Endothelial cell of umbilical vein (primary cell): Measurements from ENCODE around the gene SAPCD2. TPM values are rescaled to one million over a fixed set of nuclear protein-coding genes. Genes with fewer than 3 reads are reported as not detected.

Experiments
- BruUV-seq: library from RNA; stranded (reverse); fragments of 400-500 nt; replicated peaks from 2 replicates; lab custom pipeline; 2021; lab: Mats Ljungman, UMichigan
- CTCF ChIA-PET: fragments of 300-600, 350-600 bp; sonication (Branson Sonifier 250); formaldehyde crosslinking; loops from one replicate; lab custom pipeline; 2021; ENCODE audit warnings: antibody characterized with exemption, inconsistent platforms; lab: Charles Lee
- POLR2A ChIA-PET: fragments of 300-600, 350-600 bp; sonication (Branson Sonifier 250); formaldehyde crosslinking; loops from one replicate; lab custom pipeline; 2021; ENCODE audit warnings: antibody characterized with exemption, inconsistent platforms; lab: Charles Lee
- DNase-seq: peaks from one replicate; pipeline ENCODE4 v3.0.0-alpha.2; 2011; ENCODE audit warnings: low read depth, low spot score
- FAIRE-seq: peaks from 2 replicates; lab custom pipeline; 2011; peaks lifted over from hg19 to GRCh38; lab: Jason Lieb, UNC
- H2AFZ ChIP-seq: 2 replicates; pipeline ENCODE4 v1.6.0; 2012; ENCODE audit warnings: low read depth, low read length, control low read depth, inconsistent platforms
- H3K27ac ChIP-seq: 2 replicates; pipeline ENCODE4 v1.5.1; 2011; ENCODE audit warnings: low read depth, mild to moderate bottlenecking, control low read depth, low read length, moderate library complexity; ENCODE audit not compliant: insufficient read depth
- H3K27me3 ChIP-seq, 2 experiments: 2 replicates each; pipeline versions ENCODE4 v1.6.0 to v1.6.1; 2011; ENCODE audit warnings: low read length in 2 of 2, mixed read lengths in 1 of 2; ENCODE audit not compliant: control insufficient read depth in 2 of 2, insufficient read depth in 2 of 2
- H3K36me3 ChIP-seq, 2 experiments: 2 replicates in 1 of 2; 3 replicates in 1 of 2; pipeline ENCODE4 v1.5.1; 2011; ENCODE audit warnings: low read length in 2 of 2, mild to moderate bottlenecking in 1 of 2, moderate library complexity in 1 of 2; ENCODE audit not compliant: control insufficient read depth in 2 of 2, insufficient read depth in 2 of 2; ENCODE audit errors: extremely low read depth in 1 of 2
- H3K4me1 ChIP-seq: 3 replicates; pipeline ENCODE4 v1.5.1; 2011; ENCODE audit warnings: mild to moderate bottlenecking, low read length; ENCODE audit not compliant: control insufficient read depth, insufficient read depth; ENCODE audit errors: extremely low read depth
- H3K4me2 ChIP-seq: 2 replicates; pipeline ENCODE4 v1.6.1; 2011; ENCODE audit warnings: low read length, control low read depth, mixed read lengths; ENCODE audit not compliant: insufficient read depth
- H3K4me3 ChIP-seq, 3 experiments: fragments of 200-600 bp in 1 of 3; sonication (generic), shearing (Covaris generic) in 1 of 3; replicated peaks in 1 of 3; 2 replicates each; pipeline ENCODE4 v1.5.1; 2011 to 2016; ENCODE audit warnings: control low read depth in 3 of 3, low read length in 3 of 3, mild to moderate bottlenecking in 2 of 3, inconsistent platforms in 1 of 3, low read depth in 1 of 3, moderate library complexity in 1 of 3; ENCODE audit not compliant: insufficient read depth in 1 of 3
- H3K79me2 ChIP-seq: 2 replicates; pipeline ENCODE4 v1.6.0; 2012; ENCODE audit warnings: low read length, inconsistent platforms; ENCODE audit not compliant: control insufficient read depth, insufficient read depth
- H3K9ac ChIP-seq: replicated peaks from 2 replicates; pipeline ENCODE3; 2011; ENCODE audit warnings: low read length, control low read depth; ENCODE audit not compliant: insufficient read depth; ENCODE audit errors: extremely low read depth
- H3K9me1 ChIP-seq: replicated peaks from 3 replicates; pipeline ENCODE4 v1.6.0; 2011; ENCODE audit warnings: mild to moderate bottlenecking, low read length; ENCODE audit not compliant: control insufficient read depth, insufficient read depth; ENCODE audit errors: extremely low read depth
- H3K9me3 ChIP-seq: replicated peaks from 2 replicates; pipeline ENCODE4 v1.5.1; 2012; ENCODE audit warnings: low read length, inconsistent platforms; ENCODE audit not compliant: control insufficient read depth, insufficient read depth
- H4K20me1 ChIP-seq: replicated peaks from 2 replicates; pipeline ENCODE3; 2011; ENCODE audit warnings: mild to moderate bottlenecking, low read length; ENCODE audit not compliant: control insufficient read depth, insufficient read depth; ENCODE audit errors: extremely low read depth
- CTCF ChIP-seq, 2 donors: IDR thresholded peaks; 1 replicate in 1 of 2; 2 replicates in 1 of 2; pipeline ENCODE4 v1.5.1; 2011; ENCODE audit warnings: low read length in 2 of 2, mild to moderate bottlenecking in 2 of 2, moderate library complexity in 2 of 2, control low read depth in 1 of 2, inconsistent platforms in 1 of 2, low read depth in 1 of 2; ENCODE audit not compliant: insufficient read depth in 1 of 2; ENCODE audit errors: extremely low read depth in 1 of 2
- EZH2 ChIP-seq: IDR thresholded peaks from 2 replicates; pipeline ENCODE4 v1.6.1; 2012; ENCODE audit warnings: borderline replicate concordance, low read depth, mild to moderate bottlenecking, moderate library complexity, low read length, inconsistent platforms; ENCODE audit not compliant: severe bottlenecking
- FOS ChIP-seq: IDR thresholded peaks from 2 replicates; pipeline ENCODE4 v1.6.1; 2011; ENCODE audit warnings: mild to moderate bottlenecking, low read length, moderate library complexity, borderline replicate concordance; ENCODE audit not compliant: insufficient read depth
- GATA2 ChIP-seq: IDR thresholded peaks from 2 replicates; pipeline ENCODE4 v1.7.0; 2011; ENCODE audit warnings: low read depth, mild to moderate bottlenecking, moderate library complexity, mixed read lengths, low read length; ENCODE audit not compliant: insufficient read length, insufficient read depth
- JUN ChIP-seq: IDR thresholded peaks from 2 replicates; pipeline ENCODE4 v1.6.1; 2011; ENCODE audit warnings: borderline replicate concordance, low read depth; ENCODE audit not compliant: insufficient read length, insufficient read depth
- MAX ChIP-seq: IDR thresholded peaks from 2 replicates; pipeline ENCODE4 v1.6.1; 2011; ENCODE audit not compliant: insufficient read depth, insufficient read length
- MYC ChIP-seq: IDR thresholded peaks from one replicate; pipeline ENCODE4 v1.6.1; 2011; ENCODE audit warnings: mild to moderate bottlenecking, low read depth, low read length
- POLR2A ChIP-seq: IDR thresholded peaks from 2 replicates; pipeline ENCODE4 v1.6.1; 2012; ENCODE audit warnings: low read depth, mild to moderate bottlenecking, control low read depth, low read length
- POLR2AphosphoS5 ChIP-seq: IDR thresholded peaks from 2 replicates; pipeline ENCODE4 v1.6.1; 2012; ENCODE audit warnings: low read depth, mild to moderate bottlenecking, control low read depth, low read length, moderate library complexity; ENCODE audit not compliant: insufficient read depth
- dilution Hi-C: fragments of 300-500 bp; cut with MboI; formaldehyde crosslinking; loops from one replicate; pipeline ENCODE4 v1.15.0; 2019; ENCODE audit warnings: low sequenced_read_pairs; ENCODE audit not compliant: extremely low pct_ligation_motif_present
- intact Hi-C: fragments of 100-400 bp; cut with micrococcal nuclease; formaldehyde crosslinking; loops from one replicate; pipeline ENCODE4 v1.10.0; 2022
- polyA plus RNA-seq, 4 experiments: library from polyadenylated mRNA; depleted of rRNA in 3 of 4; stranded (reverse) in 3 of 4; unstranded in 1 of 4; fragments of >200 nt; gene quantifications; 2 replicates each; pipeline versions ENCODE4 v1.2.1 to v1.2.3, GENCODE V29; 2011 to 2012; ENCODE audit warnings: missing spikeins in 1 of 4
- total RNA-seq: library from RNA; stranded (reverse); gene quantifications from 2 replicates; pipeline ENCODE4 v1.2.3, GENCODE V29; 2021

The SAPCD2 gene
- total and polyA plus RNA-seq, 2 donors (not counting 3 experiments of a cell fraction or from before 2014, with no cell fraction given) = 11.5 to 27.8 TPM

GRCh38 chr9:137025517-137025966 lies 44.8 kb downstream of the SAPCD2 start:
- H3K9me3 ChIP-seq = no peaks in the 10 kb centered on the region
- no peak overlapping the region for H3K4me3 ChIP-seq
- H4K20me1 ChIP-seq = no peaks in the 10 kb centered on the region
- no TSS peak for BruUV-seq
- no peak overlapping the region for H3K27ac ChIP-seq
- dilution Hi-C loops = no loop called here
- H3K4me1 ChIP-seq = peaks cover 12% of the 10 kb centered on the region
- no peak overlapping the region for H2AFZ ChIP-seq
- H3K9me1 ChIP-seq = no peaks in the 10 kb centered on the region
- no peak for TF ChIP-seq CTCF (IDR thresholded peaks at IDR 0.05; ENCODE audit: extremely low read depth in 1 of 2, insufficient read depth in 1 of 2, low read depth in 1 of 2, low read length in 2 of 2)
- TF ChIP-seq JUN = no peak
- TF ChIP-seq POLR2AphosphoS5 = no peak
- no peak for TF ChIP-seq MYC
- TF ChIP-seq MAX = no peak
- TF ChIP-seq FOS = no peak
- no peak for TF ChIP-seq POLR2A
- no peak for TF ChIP-seq GATA2
- no peak for TF ChIP-seq EZH2
- no peak for FAIRE-seq
- H3K4me2 ChIP-seq = no peak overlapping the region
- H3K27me3 ChIP-seq = no peaks in the 10 kb centered on the region
- ChIA-PET CTCF (interaction anchor here (2.3 kb wide), 1 partner anchor 10 kb away, joined by 17 read pairs; no protein-coding TSS in a partner anchor), POLR2A (no interaction called here)
- no peak for DNase-seq
- no peak overlapping the region for H3K9ac ChIP-seq
- intact Hi-C loops = no loop called here
- H3K36me3 ChIP-seq = no peaks in the 10 kb centered on the region
- no peaks in the 10 kb centered on the region for H3K79me2 ChIP-seq
